CD14-positive monocyte (primary cell): ENCODE measurements around the gene ARHGAP44. TPM values are rescaled to one million over a fixed set of nuclear protein-coding genes. Genes with fewer than 3 reads are reported as not detected.

Source experiments
- DNase-seq, 3 donors: peaks; one replicate each; pipeline ENCODE4 v3.0.0-alpha.2; 2011 to 2022
- H2AFZ ChIP-seq: 2 replicates; pipeline ENCODE4 v1.6.0; 2012; ENCODE audit warnings: mild to moderate bottlenecking, low read depth, low read length, inconsistent platforms; ENCODE audit not compliant: insufficient read depth, poor library complexity, severe bottlenecking
- H3K27ac ChIP-seq, 2 donors: 1 replicate in 1 of 2; 2 replicates in 1 of 2; pipeline ENCODE4 v1.5.1; 2012 to 2013; ENCODE audit warnings: low read length in 2 of 2, control low read depth in 1 of 2, inconsistent platforms in 1 of 2, low read depth in 1 of 2, mild to moderate bottlenecking in 1 of 2
- H3K27me3 ChIP-seq, 2 donors: one replicate each; pipeline versions ENCODE4 v1.6.0 to v1.6.1; 2011 to 2013; ENCODE audit warnings: low read length in 2 of 2; ENCODE audit not compliant: control insufficient read depth in 2 of 2, insufficient read depth in 2 of 2
- H3K36me3 ChIP-seq, 2 donors: replicated peaks in 1 of 2; 1 replicate in 1 of 2; 2 replicates in 1 of 2; pipeline versions ENCODE4 v1.5.1 to v1.6.1; 2012 to 2013; ENCODE audit warnings: low read length in 2 of 2, control low read depth in 1 of 2, inconsistent platforms in 1 of 2, mild to moderate bottlenecking in 1 of 2; ENCODE audit not compliant: insufficient read depth in 2 of 2, control insufficient read depth in 1 of 2
- H3K4me1 ChIP-seq, 2 donors: 1 replicate in 1 of 2; 2 replicates in 1 of 2; pipeline versions ENCODE4 v1.5.1 to v1.6.1; 2012 to 2013; ENCODE audit warnings: low read length in 2 of 2, control low read depth in 1 of 2, inconsistent platforms in 1 of 2, mild to moderate bottlenecking in 1 of 2, moderate library complexity in 1 of 2; ENCODE audit not compliant: insufficient read depth in 2 of 2, control insufficient read depth in 1 of 2
- H3K4me2 ChIP-seq: replicated peaks from 2 replicates; pipeline ENCODE3; 2012; ENCODE audit warnings: low read length, moderate library complexity, mild to moderate bottlenecking; ENCODE audit not compliant: poor library complexity, severe bottlenecking; ENCODE audit errors: extremely low read depth
- H3K4me3 ChIP-seq, 3 experiments: fragments of 200-600 bp in 1 of 3; sonication (generic) in 1 of 3; replicated peaks in 1 of 3; 1 replicate in 2 of 3; 2 replicates in 1 of 3; pipeline ENCODE4 v1.5.1; 2011 to 2013; ENCODE audit warnings: low read length in 3 of 3, mild to moderate bottlenecking in 3 of 3, control low read depth in 2 of 3, low read depth in 2 of 3, inconsistent platforms in 1 of 3, moderate library complexity in 1 of 3
- H3K79me2 ChIP-seq: 2 replicates; pipeline ENCODE4 v1.6.0; 2012; ENCODE audit warnings: mild to moderate bottlenecking, control low read depth, inconsistent platforms, low read length, moderate library complexity; ENCODE audit not compliant: insufficient read depth
- H3K9ac ChIP-seq: 2 replicates; pipeline ENCODE4 v1.6.0; 2017; ENCODE audit warnings: low read length, mild to moderate bottlenecking; ENCODE audit not compliant: insufficient read depth, poor library complexity, severe bottlenecking
- H3K9me3 ChIP-seq, 2 donors: replicated peaks in 1 of 2; 1 replicate in 1 of 2; 2 replicates in 1 of 2; pipeline versions ENCODE4 v1.5.1 to v1.6.1; 2012 to 2013; ENCODE audit warnings: low read length in 2 of 2, control low read depth in 1 of 2; ENCODE audit not compliant: control insufficient read depth in 1 of 2, insufficient read depth in 1 of 2
- H4K20me1 ChIP-seq: 2 replicates; pipeline ENCODE4 v1.6.0; 2012; ENCODE audit warnings: mild to moderate bottlenecking, low read length, control low read depth, moderate library complexity; ENCODE audit not compliant: insufficient read depth
- H3K27ac Mint-ChIP-seq, 7 donors: one replicate each; pipeline ENCODE4 v1.8.0; 2020; ENCODE audit warnings: mild to moderate bottlenecking in 7 of 7, mixed read lengths in 7 of 7, moderate library complexity in 6 of 7, inconsistent platforms in 2 of 7
- H3K27me3 Mint-ChIP-seq, 3 donors: one replicate each; pipeline ENCODE4 v1.8.0; 2021 to 2022; ENCODE audit warnings: low read depth in 3 of 3, mild to moderate bottlenecking in 3 of 3, mixed read lengths in 3 of 3, moderate library complexity in 3 of 3, inconsistent platforms in 1 of 3
- H3K36me3 Mint-ChIP-seq, 2 donors: one replicate each; pipeline ENCODE4 v1.8.0; 2020; ENCODE audit warnings: mixed read lengths in 2 of 2, inconsistent platforms in 1 of 2, mild to moderate bottlenecking in 1 of 2
- H3K4me1 Mint-ChIP-seq: one replicate; pipeline ENCODE4 v1.8.0; 2020; ENCODE audit warnings: mild to moderate bottlenecking, mixed read lengths
- H3K4me3 Mint-ChIP-seq, 2 donors: one replicate each; pipeline ENCODE4 v1.8.0; 2020; ENCODE audit warnings: mild to moderate bottlenecking in 2 of 2, mixed read lengths in 2 of 2, moderate library complexity in 1 of 2
- H3K9me3 Mint-ChIP-seq, 7 donors: one replicate each; pipeline ENCODE4 v1.8.0; 2020 to 2022; ENCODE audit warnings: mixed read lengths in 7 of 7, mild to moderate bottlenecking in 6 of 7, moderate library complexity in 6 of 7, inconsistent platforms in 2 of 7
- WGBS: methylation state at CpG from one replicate; pipeline ENCODE4 v1.1.5; 2013; ENCODE audit warnings: missing lambda C conversion rate; ENCODE audit not compliant: insufficient coverage; 5-methylcytosine and 5-hydroxymethylcytosine counted together
- intact Hi-C, 2 donors: fragments of 100-400 bp; cut with micrococcal nuclease; formaldehyde crosslinking; loops; one replicate each; pipeline versions ENCODE4 v1.15.0 to v1.15.1; 2023
- polyA plus RNA-seq, 3 donors: library from polyadenylated mRNA; depleted of rRNA in 1 of 3; unstranded in 2 of 3; stranded (reverse) in 1 of 3; fragments of 300-500 nt in 2 of 3; fragments of >200 nt in 1 of 3; fragmentation: Illumina TruSeq in 2 of 3; gene quantifications; 1 replicate in 2 of 3; 2 replicates in 1 of 3; pipeline ENCODE4 v1.2.3, GENCODE V29; 2012 to 2021
- TF ChIP-seq, protein P1 (sequence below): fragments of 200-600 bp; IDR thresholded peaks from one replicate; pipeline ENCODE4 v1.8.0; 2022; ENCODE audit warnings: antibody characterized with exemption, mild to moderate bottlenecking

ARHGAP44 gene
- polyA plus RNA-seq, 3 donors = not detected

DNA sequence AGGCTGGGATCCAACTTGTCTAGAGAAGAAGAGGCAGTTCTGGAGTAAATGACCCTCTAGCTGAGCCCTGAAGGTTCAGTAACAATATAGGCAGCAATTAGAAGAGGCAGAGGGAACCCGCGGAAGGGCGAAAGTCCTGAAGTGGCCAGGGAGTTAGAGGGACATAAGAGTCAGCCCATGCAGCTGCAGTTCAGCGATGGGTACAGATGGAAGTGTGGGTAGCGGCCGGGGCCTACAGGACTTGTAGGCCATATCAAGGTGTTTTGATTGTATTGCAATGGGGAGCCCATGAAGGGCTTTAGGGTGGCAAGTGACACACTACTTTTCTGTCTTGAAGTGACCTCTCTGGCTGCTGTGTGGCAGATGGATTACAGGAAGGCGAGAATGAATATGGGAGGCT, 225.5 kb downstream of the ARHGAP44 start:
- Mint-ChIP-seq H3K4me1 (peaks cover 14% of the 10 kb centered on the region), H3K9me3 (no peaks in the 10 kb centered on the region), H3K4me3 (no peak overlapping the region), H3K36me3 (peaks cover 67 to 69% of the 10 kb centered on the region in 2 donors), H3K27me3 (peaks cover 0 to 2% (median 0%) of the 10 kb centered on the region in 3 donors), H3K27ac (no peak overlapping the region)
- no peaks in the 10 kb centered on the region for H3K27me3 ChIP-seq
- H3K9ac ChIP-seq = no peak overlapping the region
- DNase-seq = no peak
- TF ChIP-seq, protein P1, sequence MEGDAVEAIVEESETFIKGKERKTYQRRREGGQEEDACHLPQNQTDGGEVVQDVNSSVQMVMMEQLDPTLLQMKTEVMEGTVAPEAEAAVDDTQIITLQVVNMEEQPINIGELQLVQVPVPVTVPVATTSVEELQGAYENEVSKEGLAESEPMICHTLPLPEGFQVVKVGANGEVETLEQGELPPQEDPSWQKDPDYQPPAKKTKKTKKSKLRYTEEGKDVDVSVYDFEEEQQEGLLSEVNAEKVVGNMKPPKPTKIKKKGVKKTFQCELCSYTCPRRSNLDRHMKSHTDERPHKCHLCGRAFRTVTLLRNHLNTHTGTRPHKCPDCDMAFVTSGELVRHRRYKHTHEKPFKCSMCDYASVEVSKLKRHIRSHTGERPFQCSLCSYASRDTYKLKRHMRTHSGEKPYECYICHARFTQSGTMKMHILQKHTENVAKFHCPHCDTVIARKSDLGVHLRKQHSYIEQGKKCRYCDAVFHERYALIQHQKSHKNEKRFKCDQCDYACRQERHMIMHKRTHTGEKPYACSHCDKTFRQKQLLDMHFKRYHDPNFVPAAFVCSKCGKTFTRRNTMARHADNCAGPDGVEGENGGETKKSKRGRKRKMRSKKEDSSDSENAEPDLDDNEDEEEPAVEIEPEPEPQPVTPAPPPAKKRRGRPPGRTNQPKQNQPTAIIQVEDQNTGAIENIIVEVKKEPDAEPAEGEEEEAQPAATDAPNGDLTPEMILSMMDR = no peak
- H2AFZ ChIP-seq = no peak overlapping the region
- no peak overlapping the region for H3K27ac ChIP-seq
- no peak overlapping the region for H3K4me3 ChIP-seq
- WGBS = 100% methylated on average over 6 of the region's 7 CpGs
- H3K4me2 ChIP-seq = no peak overlapping the region
- no peaks in the 10 kb centered on the region for H4K20me1 ChIP-seq
- peaks cover 11% of the 10 kb centered on the region for H3K79me2 ChIP-seq
- H3K9me3 ChIP-seq = no peaks in the 10 kb centered on the region
- H3K4me1 ChIP-seq = peaks cover 12 to 20% of the 10 kb centered on the region in 2 donors
- peaks cover 53 to 66% of the 10 kb centered on the region in 2 donors for H3K36me3 ChIP-seq
- intact Hi-C loops = no loop called here

DNA sequence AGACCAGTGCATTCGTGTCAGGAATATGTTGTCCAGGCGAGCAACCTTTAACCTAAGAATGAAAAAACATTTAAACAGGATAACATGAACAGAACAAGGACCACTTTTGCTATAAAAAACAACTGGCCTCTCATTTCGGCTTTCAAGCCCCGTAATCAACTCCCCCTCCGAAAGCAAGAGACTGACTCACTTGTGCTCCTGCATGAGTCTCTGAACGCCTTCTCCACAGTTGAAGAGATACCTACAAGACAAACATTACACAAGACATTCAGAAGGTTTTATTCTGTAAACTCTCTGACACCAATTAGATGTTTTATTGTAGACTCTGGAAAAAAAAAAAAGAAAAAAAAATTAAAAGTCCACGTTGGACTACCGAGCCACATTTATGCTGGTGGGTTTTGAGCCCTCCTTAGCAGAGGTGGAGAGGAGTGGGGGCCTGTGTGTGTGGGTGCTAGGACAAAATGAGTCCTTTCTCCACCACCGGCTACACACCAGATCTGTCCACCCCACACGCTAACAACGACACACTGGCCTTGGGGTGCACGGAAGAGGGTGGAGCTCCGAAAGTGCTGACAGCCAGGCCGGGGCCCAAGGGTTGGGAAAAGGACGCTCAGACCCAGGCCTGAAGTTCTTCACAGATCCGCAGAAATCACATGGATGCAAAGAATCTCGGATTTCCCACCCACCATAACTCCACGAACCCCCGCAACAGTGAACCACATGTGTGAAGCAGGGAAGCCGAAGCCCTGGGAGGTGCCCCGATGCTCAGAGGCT, 227.8 kb downstream of the ARHGAP44 start:
- peak overlapping the region; percentile 99 for H2AFZ ChIP-seq
- 30% methylated on average over 15 of the region's 21 CpGs for WGBS
- Mint-ChIP-seq H3K27me3 (peaks cover 0 to 2% (median 0%) of the 10 kb centered on the region in 3 donors), H3K4me3 (peak overlapping the region; percentile 93 to 96), H3K4me1 (peaks cover 14% of the 10 kb centered on the region), H3K36me3 (peaks cover 46 to 47% of the 10 kb centered on the region in 2 donors), H3K9me3 (no peaks in the 10 kb centered on the region), H3K27ac (peak overlapping the region; percentile 42 to 95 (median 86))
- DNase-seq = peak in 2 of 3 donors; percentile 8 to 19
- H3K36me3 ChIP-seq = peaks cover 41 to 44% of the 10 kb centered on the region in 2 donors
- peak overlapping the region; percentile 79 for H3K9ac ChIP-seq
- peaks cover 11% of the 10 kb centered on the region for H3K79me2 ChIP-seq
- H4K20me1 ChIP-seq = no peaks in the 10 kb centered on the region
- no peaks in the 10 kb centered on the region for H3K27me3 ChIP-seq
- TF ChIP-seq, protein P1 = no peak
- peaks cover 12 to 20% of the 10 kb centered on the region in 2 donors for H3K4me1 ChIP-seq
- H3K4me2 ChIP-seq = peak overlapping the region; percentile 98
- H3K27ac ChIP-seq = peak overlapping the region in 1 of 2 donors; percentile 94
- intact Hi-C loops = no loop called here
- H3K4me3 ChIP-seq = peak overlapping the region; percentile 70 to 96 (median 86)
- no peaks in the 10 kb centered on the region for H3K9me3 ChIP-seq
